ENCODE data around the gene DLEC1. TPM values are rescaled to one million over a fixed set of nuclear protein-coding genes. Genes with fewer than 3 reads are reported as not detected.

DLEC1 gene
- total and polyA plus RNA-seq, 9 donors, result 0.17 to 0.87 (median 0.32) TPM

DNA sequence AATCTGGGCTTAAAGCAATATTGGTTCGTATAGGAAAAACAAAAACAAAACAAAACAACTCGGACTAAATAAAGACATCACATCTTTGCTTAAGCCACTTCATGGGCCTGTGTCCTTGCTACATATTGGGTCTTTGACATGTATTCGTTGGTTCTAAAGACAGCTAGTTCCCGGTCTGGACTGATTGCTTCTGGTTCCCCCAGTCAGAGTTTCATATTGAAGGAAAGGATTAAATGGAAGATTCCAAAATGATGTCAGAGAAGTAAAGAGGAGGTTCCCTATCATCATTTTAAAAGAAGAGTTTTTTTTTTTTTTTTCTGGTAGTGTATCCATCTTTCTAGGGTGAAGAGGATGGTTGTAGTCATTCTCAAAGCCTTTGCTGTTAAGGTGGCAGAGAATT, 128.6 kb downstream of the DLEC1 start:
- no peak overlapping the region for H3K4me3 ChIP-seq (ENCODE audit: low read length)
- H3K9me3 ChIP-seq (replicated peaks; ENCODE audit: control insufficient read depth, low read depth, low read length), result no peaks in the 10 kb centered on the region
- H3K4me1 ChIP-seq (ENCODE audit: control insufficient read depth, insufficient read depth, low read length), result peaks cover 14% of the 10 kb centered on the region
- DNase-seq, result no peak
- WGBS (ENCODE audit: insufficient coverage), result no CpG with 5 or more reads among the region's 4 CpGs
- no peak overlapping the region for H3K27ac ChIP-seq (ENCODE audit: low read length)
- no peaks in the 10 kb centered on the region for H3K27me3 ChIP-seq (ENCODE audit: control insufficient read depth, insufficient read depth, low read length)
- no peaks in the 10 kb centered on the region for H3K36me3 ChIP-seq (ENCODE audit: control insufficient read depth, insufficient read depth, low read length)

DNA sequence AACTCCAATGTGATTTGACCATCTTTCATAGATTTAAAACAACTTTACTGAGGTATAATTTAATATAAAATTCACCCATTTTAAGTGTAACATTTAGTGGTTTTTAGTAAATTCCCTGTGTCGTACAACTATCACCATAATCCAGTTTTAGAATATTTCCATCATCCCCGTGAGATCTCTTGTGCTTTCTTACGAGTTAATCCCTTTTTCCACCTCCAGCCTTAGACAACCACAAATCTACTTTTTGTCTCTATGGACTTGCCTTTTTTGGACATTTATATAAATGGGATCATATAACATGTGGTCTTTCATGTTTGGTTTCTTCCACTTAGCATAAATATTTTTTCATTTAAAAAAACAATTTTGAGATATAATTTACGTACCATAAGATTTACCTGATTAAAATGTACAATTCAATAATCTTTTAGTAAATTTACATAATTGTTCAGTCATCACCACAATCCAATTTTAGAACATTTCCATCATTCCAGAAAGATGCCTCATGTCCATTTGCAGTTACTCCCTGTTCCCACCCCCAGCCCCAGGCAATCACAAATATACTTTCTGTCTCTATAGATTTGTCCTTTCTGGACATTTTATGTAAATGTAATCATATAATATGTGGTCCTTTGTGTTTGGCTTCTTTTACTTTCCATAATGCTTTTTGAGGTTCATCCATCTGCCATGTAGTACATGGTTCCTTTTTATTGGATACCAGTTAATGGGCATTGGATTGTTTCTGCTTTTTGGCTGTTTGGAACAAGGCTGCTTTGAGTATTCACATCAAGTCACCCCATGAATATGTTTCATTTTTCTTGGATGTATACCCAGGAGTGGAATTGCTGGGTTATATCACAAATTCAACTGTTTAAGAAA, 129.4 kb downstream of the DLEC1 start:
- Histone ChIP-seq H3K9me3 (replicated peaks; ENCODE audit: control insufficient read depth, low read depth, low read length) (no peaks in the 10 kb centered on the region), H3K36me3 (ENCODE audit: control insufficient read depth, insufficient read depth, low read length) (no peaks in the 10 kb centered on the region), H3K4me1 (ENCODE audit: control insufficient read depth, insufficient read depth, low read length) (peaks cover 14% of the 10 kb centered on the region), H3K4me3 (ENCODE audit: low read length) (no peak overlapping the region), H3K27ac (ENCODE audit: low read length) (no peak overlapping the region), H3K27me3 (ENCODE audit: control insufficient read depth, insufficient read depth, low read length) (no peaks in the 10 kb centered on the region)
- no peak for DNase-seq
- no CpG with 5 or more reads among the region's 4 CpGs for WGBS (ENCODE audit: insufficient coverage)

DNA sequence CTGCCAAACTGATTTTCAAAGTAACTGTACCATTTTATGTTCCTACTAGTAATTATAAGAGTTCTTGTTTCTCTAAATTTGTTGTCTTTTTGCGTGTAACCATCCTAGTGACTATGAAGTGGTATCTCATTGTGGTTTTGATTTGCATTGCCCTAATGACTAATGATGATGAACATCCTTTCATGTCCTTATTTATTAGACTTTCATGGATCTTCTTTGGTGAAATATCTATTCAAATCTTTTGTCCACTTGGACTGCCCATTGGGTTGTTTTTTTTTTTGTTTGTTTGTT, 130.0 kb downstream of the DLEC1 start:
- Histone ChIP-seq H3K4me3 (ENCODE audit: low read length) (no peak overlapping the region), H3K4me1 (ENCODE audit: control insufficient read depth, insufficient read depth, low read length) (peaks cover 14% of the 10 kb centered on the region), H3K36me3 (ENCODE audit: control insufficient read depth, insufficient read depth, low read length) (no peaks in the 10 kb centered on the region), H3K27me3 (ENCODE audit: control insufficient read depth, insufficient read depth, low read length) (no peaks in the 10 kb centered on the region), H3K27ac (ENCODE audit: low read length) (no peak overlapping the region), H3K9me3 (replicated peaks; ENCODE audit: control insufficient read depth, low read depth, low read length) (no peaks in the 10 kb centered on the region)
- no peak for DNase-seq
- WGBS (ENCODE audit: insufficient coverage), result no CpG with 5 or more reads among the region's 1 CpG

DNA sequence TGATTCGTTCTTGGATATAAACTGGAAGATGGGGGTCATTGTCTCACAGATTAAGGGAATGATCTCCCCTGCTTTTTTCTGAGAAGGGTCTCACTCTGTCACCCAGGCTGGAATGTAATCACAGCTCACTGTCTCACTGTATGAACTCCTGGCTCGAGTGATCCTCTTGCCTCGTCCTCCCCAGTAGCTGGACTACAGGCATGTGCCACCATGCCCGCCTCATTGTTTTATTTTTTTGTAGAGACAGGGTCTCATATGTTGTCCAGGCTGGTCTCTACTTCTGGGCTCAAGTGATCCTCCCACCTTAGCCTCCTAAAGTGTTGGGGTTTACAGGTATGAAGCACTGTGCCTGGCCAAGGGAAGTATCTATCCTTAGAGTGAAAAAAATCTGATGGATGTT, 131.7 kb downstream of the DLEC1 start:
- no peaks in the 10 kb centered on the region for H3K36me3 ChIP-seq (ENCODE audit: control insufficient read depth, insufficient read depth, low read length)
- no peak for DNase-seq
- no peaks in the 10 kb centered on the region for H3K27me3 ChIP-seq (ENCODE audit: control insufficient read depth, insufficient read depth, low read length)
- H3K27ac ChIP-seq (ENCODE audit: low read length), result no peak overlapping the region
- no peak overlapping the region for H3K4me3 ChIP-seq (ENCODE audit: low read length)
- H3K9me3 ChIP-seq (replicated peaks; ENCODE audit: control insufficient read depth, low read depth, low read length), result no peaks in the 10 kb centered on the region
- WGBS (ENCODE audit: insufficient coverage), result 100% methylated on average over 2 of the region's 4 CpGs
- H3K4me1 ChIP-seq (ENCODE audit: control insufficient read depth, insufficient read depth, low read length), result peaks cover 12% of the 10 kb centered on the region

DNA sequence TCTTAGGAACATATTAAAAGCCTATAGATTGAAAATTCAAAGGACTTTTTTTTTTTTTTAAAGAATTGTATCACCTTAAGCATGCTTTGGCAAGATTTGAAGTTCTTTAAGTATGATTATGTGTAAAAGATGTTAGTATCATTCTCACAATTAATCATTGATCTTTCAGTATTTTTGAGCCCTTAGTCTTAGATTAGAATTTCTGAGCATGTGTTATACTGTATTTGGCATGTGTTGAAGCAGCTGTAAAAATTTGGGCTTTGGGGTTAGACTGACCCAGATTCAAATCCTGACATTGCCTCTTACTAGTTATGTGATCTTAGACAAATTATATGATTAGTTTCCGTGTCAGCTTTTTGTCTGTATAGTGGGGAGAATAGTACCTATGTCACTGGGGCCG, 132.6 kb downstream of the DLEC1 start:
- WGBS (ENCODE audit: insufficient coverage), result no CpG with 5 or more reads among the region's 2 CpGs
- H3K36me3 ChIP-seq (ENCODE audit: control insufficient read depth, insufficient read depth, low read length), result no peaks in the 10 kb centered on the region
- H3K9me3 ChIP-seq (replicated peaks; ENCODE audit: control insufficient read depth, low read depth, low read length), result no peaks in the 10 kb centered on the region
- H3K27me3 ChIP-seq (ENCODE audit: control insufficient read depth, insufficient read depth, low read length), result no peaks in the 10 kb centered on the region
- peaks cover 8% of the 10 kb centered on the region for H3K4me1 ChIP-seq (ENCODE audit: control insufficient read depth, insufficient read depth, low read length)
- H3K4me3 ChIP-seq (ENCODE audit: low read length), result no peak overlapping the region
- no peak overlapping the region for H3K27ac ChIP-seq (ENCODE audit: low read length)
- DNase-seq, result no peak

Other genes starting within 250 kb of the DLEC1 start
- 30.5 TPM for gene CTDSPL, start 177.3 kb upstream of the DLEC1 start, total RNA-seq
- 10 to 100 TPM; 29.9 to 41.8 (median 38.0) TPM for gene CTDSPL, start 177.3 kb upstream of the DLEC1 start, polyA plus RNA-seq (ENCODE audit: insufficient read depth in 1 of 8, insufficient read length in 8 of 8, low replicate concordance in 1 of 8)
- gene VILL, start 48.4 kb upstream of the DLEC1 start, total RNA-seq, result 7.2 TPM
- 10 to 100 TPM in 1 of 8 donors, 1 to 10 TPM in 7; 3.7 to 10.4 (median 6.9) TPM for gene VILL, start 48.4 kb upstream of the DLEC1 start, polyA plus RNA-seq (ENCODE audit: insufficient read depth in 1 of 8, insufficient read length in 8 of 8, low replicate concordance in 1 of 8)
- 14.0 TPM for gene PLCD1, start 9.6 kb upstream of the DLEC1 start, total RNA-seq
- 10 to 100 TPM in 5 of 8 donors, 1 to 10 TPM in 3; 7.9 to 16.4 (median 10.5) TPM for gene PLCD1, start 9.6 kb upstream of the DLEC1 start, polyA plus RNA-seq (ENCODE audit: insufficient read depth in 1 of 8, insufficient read length in 8 of 8, low replicate concordance in 1 of 8)
- gene ACAA1, start 97.9 kb downstream of the DLEC1 start, total RNA-seq, result 11.7 TPM
- 10 to 100 TPM; 31.4 to 35.8 (median 33.7) TPM for gene ACAA1, start 97.9 kb downstream of the DLEC1 start, polyA plus RNA-seq (ENCODE audit: insufficient read depth in 1 of 8, insufficient read length in 8 of 8, low replicate concordance in 1 of 8)
- 3.9 TPM for gene MYD88, start 99.5 kb downstream of the DLEC1 start, total RNA-seq
- 10 to 100 TPM; 17.5 to 31.2 (median 23.0) TPM for gene MYD88, start 99.5 kb downstream of the DLEC1 start, polyA plus RNA-seq (ENCODE audit: insufficient read depth in 1 of 8, insufficient read length in 8 of 8, low replicate concordance in 1 of 8)
- 25.5 TPM for gene OXSR1, start 126.3 kb downstream of the DLEC1 start, total RNA-seq
- 10 to 100 TPM; 30.5 to 36.5 (median 33.3) TPM for gene OXSR1, start 126.3 kb downstream of the DLEC1 start, polyA plus RNA-seq (ENCODE audit: insufficient read depth in 1 of 8, insufficient read length in 8 of 8, low replicate concordance in 1 of 8)
- gene SLC22A13, start 226.6 kb downstream of the DLEC1 start, total RNA-seq, result 0.22 TPM
- gene SLC22A13, start 226.6 kb downstream of the DLEC1 start, polyA plus RNA-seq (ENCODE audit: insufficient read depth in 1 of 8, insufficient read length in 8 of 8, low replicate concordance in 1 of 8), result under 1 TPM in 6 of 8 donors, not detected in 2; 0.08 to 0.17 (median 0.12) TPM
- 0.18 TPM for gene SLC22A14, start 243.1 kb downstream of the DLEC1 start, total RNA-seq
- under 1 TPM; 0.09 to 0.25 (median 0.18) TPM for gene SLC22A14, start 243.1 kb downstream of the DLEC1 start, polyA plus RNA-seq (ENCODE audit: insufficient read depth in 1 of 8, insufficient read length in 8 of 8, low replicate concordance in 1 of 8)